ENCODE data around the gene WDFY4. TPM values are rescaled to one million over a fixed set of nuclear protein-coding genes. Genes with fewer than 3 reads are reported as not detected.

The WDFY4 gene
- total and polyA plus RNA-seq, 2 donors (not counting 3 experiments of a cell fraction or from before 2014, with no cell fraction given) = 10.1 to 10.2 TPM

GRCh38 chr10:48682265-48682664 lies 2.4 kb upstream of the WDFY4 start:
- no peak overlapping the region for H3K4me3 ChIP-seq (replicated peaks in 1 of 3; ENCODE audit: insufficient read depth in 1 of 3, low read depth in 1 of 3, low read length in 3 of 3)
- no peak overlapping the region for H3K4me2 ChIP-seq (ENCODE audit: insufficient read depth, low read length)
- intact Hi-C loops (cut with micrococcal nuclease) (no loop called here), dilution Hi-C loops (cut with MboI; ENCODE audit: extremely low pct_ligation_motif_present, low sequenced_read_pairs) (no loop called here)
- ChIA-PET CTCF (interaction anchor here (1.5 kb wide), 1 partner anchor 24 kb away, joined by 4 read pairs; no protein-coding TSS in a partner anchor), POLR2A (no interaction called here)
- no peaks in the 10 kb centered on the region for H3K4me1 ChIP-seq (ENCODE audit: control insufficient read depth, extremely low read depth, insufficient read depth, low read length)
- H3K9me3 ChIP-seq (replicated peaks; ENCODE audit: control insufficient read depth, insufficient read depth, low read length) = no peaks in the 10 kb centered on the region
- no TSS peak for BruUV-seq (replicated peaks)
- H4K20me1 ChIP-seq (replicated peaks; ENCODE audit: control insufficient read depth, extremely low read depth, insufficient read depth, low read length) = no peaks in the 10 kb centered on the region
- DNase-seq (ENCODE audit: low read depth, low spot score) = no peak
- H2AFZ ChIP-seq (ENCODE audit: low read depth, low read length) = no peak overlapping the region
- no peak overlapping the region for H3K27ac ChIP-seq (ENCODE audit: insufficient read depth, low read depth, low read length)
- no peaks in the 10 kb centered on the region for H3K9me1 ChIP-seq (replicated peaks; ENCODE audit: control insufficient read depth, extremely low read depth, insufficient read depth, low read length)
- no peak for FAIRE-seq
- TF ChIP-seq MYC (IDR thresholded peaks at IDR 0.05; ENCODE audit: low read depth, low read length) (no peak), JUN (IDR thresholded peaks at IDR 0.05; ENCODE audit: borderline replicate concordance, insufficient read depth, insufficient read length, low read depth) (no peak), EZH2 (IDR thresholded peaks at IDR 0.05; ENCODE audit: borderline replicate concordance, low read depth, low read length, severe bottlenecking) (no peak), GATA2 (IDR thresholded peaks at IDR 0.05; ENCODE audit: insufficient read depth, insufficient read length, low read depth, low read length) (no peak), FOS (IDR thresholded peaks at IDR 0.05; ENCODE audit: borderline replicate concordance, insufficient read depth, low read length) (no peak), POLR2A (IDR thresholded peaks at IDR 0.05; ENCODE audit: low read depth, low read length) (no peak), POLR2AphosphoS5 (IDR thresholded peaks at IDR 0.05; ENCODE audit: insufficient read depth, low read depth, low read length) (no peak), CTCF (IDR thresholded peaks at IDR 0.05; ENCODE audit: extremely low read depth in 1 of 2, insufficient read depth in 1 of 2, low read depth in 1 of 2, low read length in 2 of 2) (no peak), MAX (IDR thresholded peaks at IDR 0.05; ENCODE audit: insufficient read depth, insufficient read length) (no peak)
- H3K9ac ChIP-seq (replicated peaks; ENCODE audit: extremely low read depth, insufficient read depth, low read length) = no peak overlapping the region
- H3K79me2 ChIP-seq (ENCODE audit: control insufficient read depth, insufficient read depth, low read length) = no peaks in the 10 kb centered on the region
- no peaks in the 10 kb centered on the region for H3K36me3 ChIP-seq (ENCODE audit: control insufficient read depth in 2 of 2, extremely low read depth in 1 of 2, insufficient read depth in 2 of 2, low read length in 2 of 2)
- H3K27me3 ChIP-seq (ENCODE audit: control insufficient read depth in 2 of 2, insufficient read depth in 2 of 2, low read length in 2 of 2) = peaks cover 0 to 3% of the 10 kb centered on the region in 2 experiments
